Common myeloid progenitor, CD34-positive (primary cell): ENCODE results near the gene GDPD5.

Experiments used
- CTCF ChIA-PET: fragments of 350-600 bp; sonication (Branson Sonifier 250); formaldehyde crosslinking; loops from one replicate; lab custom pipeline; 2021; ENCODE audit warnings: antibody characterized with exemption; lab: Charles Lee
- POLR2A ChIA-PET: fragments of 350-600 bp; sonication (Branson Sonifier 250); formaldehyde crosslinking; loops from one replicate; lab custom pipeline; 2021; ENCODE audit warnings: antibody characterized with exemption; lab: Charles Lee
- DNase-seq, 3 donors: peaks; one replicate each; pipeline versions ENCODE4 v3.0.0 to v3.0.0-alpha.2; 2013
- H3K27ac ChIP-seq, 2 experiments: 1 replicate in 1 of 2; 2 replicates in 1 of 2; pipeline ENCODE4 v1.7.0; 2013; ENCODE audit warnings: inconsistent platforms in 2 of 2, low read length in 2 of 2, mild to moderate bottlenecking in 2 of 2, low read depth in 1 of 2, moderate library complexity in 1 of 2; ENCODE audit not compliant: severe bottlenecking in 2 of 2, insufficient read depth in 1 of 2, poor library complexity in 1 of 2
- H3K27me3 ChIP-seq, 5 experiments: replicated peaks in 2 of 5; 1 replicate in 3 of 5; 2 replicates in 2 of 5; pipeline versions ENCODE4 v1.6.1 to v1.7.0; 2013; ENCODE audit warnings: low read length in 4 of 5, mild to moderate bottlenecking in 2 of 5, moderate library complexity in 2 of 5, inconsistent platforms in 1 of 5; ENCODE audit not compliant: insufficient read depth in 5 of 5, control insufficient read depth in 4 of 5
- H3K36me3 ChIP-seq, 4 experiments: 1 replicate in 2 of 4; 2 replicates in 2 of 4; pipeline versions ENCODE4 v1.6.1 to v1.7.0; 2013; ENCODE audit warnings: low read length in 3 of 4, control low read depth in 1 of 4, mild to moderate bottlenecking in 1 of 4; ENCODE audit not compliant: control insufficient read depth in 4 of 4, insufficient read depth in 4 of 4
- H3K4me1 ChIP-seq, 4 experiments: 1 replicate in 3 of 4; 2 replicates in 1 of 4; pipeline versions ENCODE4 v1.6.1 to v1.7.1; 2013; ENCODE audit warnings: low read length in 3 of 4, mild to moderate bottlenecking in 3 of 4, control low read depth in 1 of 4, inconsistent platforms in 1 of 4, moderate library complexity in 1 of 4; ENCODE audit not compliant: control insufficient read depth in 4 of 4, insufficient read depth in 4 of 4; ENCODE audit errors: control extremely low read depth in 1 of 4
- H3K4me3 ChIP-seq, 7 experiments: 1 replicate in 4 of 7; 2 replicates in 3 of 7; pipeline versions ENCODE4 v1.5.1 to v1.7.0; 2013; ENCODE audit warnings: mild to moderate bottlenecking in 7 of 7, low read length in 6 of 7, moderate library complexity in 6 of 7, inconsistent platforms in 2 of 7, low read depth in 2 of 7, control low read depth in 1 of 7; ENCODE audit not compliant: insufficient read depth in 4 of 7, control insufficient read depth in 1 of 7; ENCODE audit errors: extremely low read depth in 1 of 7
- H3K9me3 ChIP-seq, 5 experiments: 1 replicate in 4 of 5; 2 replicates in 1 of 5; pipeline versions ENCODE4 v1.6.1 to v1.7.1; 2013; ENCODE audit warnings: low read length in 4 of 5, mild to moderate bottlenecking in 2 of 5, inconsistent platforms in 1 of 5, low read depth in 1 of 5, moderate library complexity in 1 of 5; ENCODE audit not compliant: control insufficient read depth in 4 of 5, insufficient read depth in 2 of 5; ENCODE audit errors: control extremely low read depth in 1 of 5
- WGBS: methylation state at CpG from one replicate; pipeline ENCODE4 v1.1.5; 2013; ENCODE audit not compliant: insufficient coverage; 5-methylcytosine and 5-hydroxymethylcytosine counted together

Gene GDPD5

GRCh38 chr11:75439495-75440120 lies 86.1 kb downstream of the GDPD5 start:
- Histone ChIP-seq H3K4me3 (no peak overlapping the region), H3K9me3 (no peaks in the 10 kb centered on the region), H3K4me1 (no peaks in the 10 kb centered on the region), H3K27me3 (no peaks in the 10 kb centered on the region), H3K27ac (no peak overlapping the region), H3K36me3 (no peaks in the 10 kb centered on the region)
- ChIA-PET POLR2A (no interaction called here), CTCF (interaction anchor here (1.6 to 9.2 kb wide), 2 partner anchors 10 to 93 kb away, joined by 4 to 229 read pairs; no protein-coding TSS in a partner anchor)
- DNase-seq = no peak
- 97% methylated on average over 11 of the region's 13 CpGs for WGBS

- no peak for DNase-seq
- Histone ChIP-seq H3K4me3 (no peak overlapping the region), H3K27ac (no peak overlapping the region), H3K36me3 (no peaks in the 10 kb centered on the region), H3K27me3 (no peaks in the 10 kb centered on the region), H3K9me3 (no peaks in the 10 kb centered on the region), H3K4me1 (no peaks in the 10 kb centered on the region)
- 82% methylated on average over 11 of the region's 14 CpGs for WGBS
- POLR2A ChIA-PET = no interaction called here
- CTCF ChIA-PET = interaction anchor here (9.2 kb wide), 1 partner anchor 94 kb away, joined by 229 read pairs; no protein-coding TSS in a partner anchor
Measured at GRCh38 chr11:75439026-75439425, 86.7 kb downstream of the GDPD5 start.

- WGBS = 92% methylated on average over 12 of the region's 13 CpGs
- Histone ChIP-seq H3K36me3 (no peaks in the 10 kb centered on the region), H3K27me3 (peaks cover 0 to 8% (median 2%) of the 10 kb centered on the region in 5 experiments), H3K27ac (no peak overlapping the region), H3K9me3 (no peaks in the 10 kb centered on the region), H3K4me3 (no peak overlapping the region), H3K4me1 (no peaks in the 10 kb centered on the region)
- ChIA-PET POLR2A (no interaction called here), CTCF (interaction anchor here (9.2 kb wide), 1 partner anchor 95 kb away, joined by 229 read pairs; no protein-coding TSS in a partner anchor)
- no peak for DNase-seq
Measured at GRCh38 chr11:75437966-75438659, 87.6 kb downstream of the GDPD5 start.

GRCh38 chr11:75436806-75437205 lies 88.9 kb downstream of the GDPD5 start:
- Histone ChIP-seq H3K27ac (no peak overlapping the region), H3K4me3 (no peak overlapping the region), H3K4me1 (no peaks in the 10 kb centered on the region), H3K27me3 (peaks cover 0 to 21% (median 10%) of the 10 kb centered on the region in 5 experiments), H3K9me3 (no peaks in the 10 kb centered on the region), H3K36me3 (no peaks in the 10 kb centered on the region)
- CTCF ChIA-PET = interaction anchor here (0.8 to 2.5 kb wide), 3 partner anchors 8 to 92 kb away, joined by 3 to 15 read pairs (median 3); no protein-coding TSS in a partner anchor
- WGBS = 98% methylated on average over 8 of the region's 9 CpGs
- no peak for DNase-seq
- POLR2A ChIA-PET = no interaction called here

DNA sequence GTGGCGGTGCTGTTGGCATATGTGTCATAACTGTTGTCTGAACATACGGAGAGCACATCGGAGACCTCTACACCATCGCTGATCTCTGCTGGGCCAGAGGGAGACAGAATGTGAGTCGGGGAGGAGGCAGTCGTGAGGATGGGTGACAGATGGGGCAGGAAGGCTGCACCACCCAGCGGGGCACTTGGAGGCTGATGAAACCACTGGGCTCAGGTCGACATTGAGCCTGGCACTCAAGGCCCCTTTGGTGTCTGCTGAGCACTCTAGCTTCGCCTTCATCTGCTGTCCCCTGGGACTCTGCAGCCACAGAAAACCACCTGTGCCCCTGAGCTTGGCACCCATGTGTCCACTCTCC lies 90.2 kb downstream of the GDPD5 start:
- H3K4me3 ChIP-seq = no peak overlapping the region
- 98% methylated on average over 9 of the region's 9 CpGs for WGBS
- no peaks in the 10 kb centered on the region for H3K9me3 ChIP-seq
- DNase-seq = no peak
- ChIA-PET CTCF (interaction anchor here (0.7 to 2.5 kb wide), 4 partner anchors 10 to 102 kb away, joined by 3 to 15 read pairs (median 3); no protein-coding TSS in a partner anchor), POLR2A (no interaction called here)
- H3K4me1 ChIP-seq = peaks cover 0 to 6% (median 3%) of the 10 kb centered on the region in 4 experiments
- H3K36me3 ChIP-seq = no peaks in the 10 kb centered on the region
- no peak overlapping the region for H3K27ac ChIP-seq
- H3K27me3 ChIP-seq = peaks cover 0 to 34% (median 20%) of the 10 kb centered on the region in 5 experiments

DNA sequence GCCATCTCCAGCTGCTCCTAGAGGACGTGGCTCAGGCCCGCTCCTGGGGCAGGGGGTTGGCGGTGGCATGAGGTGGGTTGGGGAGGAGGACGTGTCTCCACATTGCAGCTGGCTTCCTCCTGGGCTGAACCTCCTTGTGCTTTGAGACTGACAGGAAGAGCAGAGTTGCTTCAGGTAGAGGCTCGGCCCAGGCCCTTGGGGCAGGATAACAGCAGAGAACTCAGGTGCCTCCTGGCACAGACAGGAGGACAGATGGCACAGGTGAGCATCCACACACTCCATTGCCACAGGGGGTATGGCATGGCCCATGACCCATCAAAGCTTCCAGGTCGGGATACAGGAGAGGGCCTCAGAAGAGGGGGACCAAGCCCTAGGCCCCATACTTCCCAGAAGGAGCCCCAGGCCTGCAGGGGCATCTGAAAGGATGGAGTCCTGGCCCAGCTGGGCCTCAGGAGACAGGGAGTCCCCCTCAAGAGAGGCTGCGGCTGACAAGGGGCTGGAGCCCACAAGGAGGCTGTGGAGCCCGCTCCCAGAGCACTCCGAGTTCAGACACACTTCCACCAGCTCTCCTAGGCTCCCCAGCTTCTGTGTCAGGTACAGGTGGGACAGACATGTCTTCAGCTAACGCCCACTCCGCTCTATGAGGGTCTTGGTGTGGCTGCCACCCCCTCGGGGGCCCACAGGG lies 90.7 kb downstream of the GDPD5 start:
- H3K4me3 ChIP-seq = no peak overlapping the region
- H3K36me3 ChIP-seq = no peaks in the 10 kb centered on the region
- CTCF ChIA-PET = interaction anchor here (0.7 to 2.5 kb wide), 7 partner anchors 9 to 102 kb away, joined by 3 to 15 read pairs (median 3); no protein-coding TSS in a partner anchor
- no peak overlapping the region for H3K27ac ChIP-seq
- no peak for DNase-seq
- POLR2A ChIA-PET = no interaction called here
- H3K27me3 ChIP-seq = peaks cover 0 to 39% (median 24%) of the 10 kb centered on the region in 5 experiments
- WGBS = 98% methylated on average over 9 of the region's 12 CpGs
- H3K4me1 ChIP-seq = peaks cover 0 to 11% (median 8%) of the 10 kb centered on the region in 4 experiments
- H3K9me3 ChIP-seq = no peaks in the 10 kb centered on the region
